Progenitor cell of endocrine pancreas (in vitro differentiated cells): Measurements from ENCODE around the gene ADAMTSL1. TPM values are rescaled to one million over a fixed set of nuclear protein-coding genes. Genes with fewer than 3 reads are reported as not detected.

Source experiments
- DNase-seq: peaks from one replicate; pipeline ENCODE4 v3.0.0; 2021; ENCODE audit warnings: low spot score; ENCODE audit not compliant: unreplicated experiment
- H3K27ac Mint-ChIP-seq: 2 replicates; pipeline ENCODE4 v1.8.0; 2021; ENCODE audit warnings: mild to moderate bottlenecking, moderate library complexity, mixed read lengths
- H3K27me3 Mint-ChIP-seq: 2 replicates; pipeline ENCODE4 v1.8.0; 2021; ENCODE audit warnings: mixed read lengths
- H3K36me3 Mint-ChIP-seq: 2 replicates; pipeline ENCODE4 v1.8.0; 2022; ENCODE audit warnings: mixed read lengths; ENCODE audit not compliant: insufficient read depth
- H3K4me1 Mint-ChIP-seq: 2 replicates; pipeline ENCODE4 v1.8.0; 2021; ENCODE audit warnings: low read depth, mixed read lengths
- H3K4me3 Mint-ChIP-seq: 2 replicates; pipeline ENCODE4 v1.8.0; 2021; ENCODE audit warnings: low read depth, mild to moderate bottlenecking, moderate library complexity, mixed read lengths
- H3K9me3 Mint-ChIP-seq: 2 replicates; pipeline ENCODE4 v1.8.0; 2021; ENCODE audit warnings: low read depth, mixed read lengths
- total RNA-seq: library from RNA; stranded (reverse); gene quantifications from 2 replicates; pipeline ENCODE4 v1.2.1, GENCODE V29; 2021
- TF ChIP-seq, protein P1 (sequence below): fragments of 200-600 bp; sonication (generic); IDR thresholded peaks from one replicate; pipeline ENCODE4 v1.5.0; 2021; ENCODE audit warnings: antibody characterized with exemption, mild to moderate bottlenecking; ENCODE audit not compliant: unreplicated experiment

Gene ADAMTSL1
- total RNA-seq, 1 donor from 2014 or later: 2.1 TPM

DNA sequence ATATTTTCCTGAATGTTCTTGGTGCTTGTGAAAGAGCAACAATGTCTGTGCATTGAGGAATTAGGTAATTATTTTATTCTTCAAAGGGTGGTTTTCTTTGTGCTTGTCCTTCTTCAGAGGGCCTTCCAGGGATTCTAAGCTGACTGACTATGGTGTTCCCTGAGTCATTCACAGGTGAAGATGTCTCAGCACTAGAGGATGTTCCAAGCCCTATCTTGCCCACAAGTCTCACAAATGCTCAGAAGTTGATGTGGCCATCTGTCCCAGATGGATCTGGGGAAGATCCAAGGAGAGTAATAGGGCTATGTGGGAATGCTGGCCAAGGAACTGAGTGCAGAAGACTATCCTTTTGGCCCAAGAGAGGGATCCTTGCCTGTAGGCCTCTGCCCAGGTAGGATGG is 120.9 kb downstream of the ADAMTSL1 start:
- TF ChIP-seq, protein P1, sequence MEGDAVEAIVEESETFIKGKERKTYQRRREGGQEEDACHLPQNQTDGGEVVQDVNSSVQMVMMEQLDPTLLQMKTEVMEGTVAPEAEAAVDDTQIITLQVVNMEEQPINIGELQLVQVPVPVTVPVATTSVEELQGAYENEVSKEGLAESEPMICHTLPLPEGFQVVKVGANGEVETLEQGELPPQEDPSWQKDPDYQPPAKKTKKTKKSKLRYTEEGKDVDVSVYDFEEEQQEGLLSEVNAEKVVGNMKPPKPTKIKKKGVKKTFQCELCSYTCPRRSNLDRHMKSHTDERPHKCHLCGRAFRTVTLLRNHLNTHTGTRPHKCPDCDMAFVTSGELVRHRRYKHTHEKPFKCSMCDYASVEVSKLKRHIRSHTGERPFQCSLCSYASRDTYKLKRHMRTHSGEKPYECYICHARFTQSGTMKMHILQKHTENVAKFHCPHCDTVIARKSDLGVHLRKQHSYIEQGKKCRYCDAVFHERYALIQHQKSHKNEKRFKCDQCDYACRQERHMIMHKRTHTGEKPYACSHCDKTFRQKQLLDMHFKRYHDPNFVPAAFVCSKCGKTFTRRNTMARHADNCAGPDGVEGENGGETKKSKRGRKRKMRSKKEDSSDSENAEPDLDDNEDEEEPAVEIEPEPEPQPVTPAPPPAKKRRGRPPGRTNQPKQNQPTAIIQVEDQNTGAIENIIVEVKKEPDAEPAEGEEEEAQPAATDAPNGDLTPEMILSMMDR: no peak
- peaks cover 27% of the 10 kb centered on the region for H3K9me3 Mint-ChIP-seq
- no peak overlapping the region for H3K4me3 Mint-ChIP-seq
- no peak overlapping the region for H3K27ac Mint-ChIP-seq
- no peaks in the 10 kb centered on the region for H3K27me3 Mint-ChIP-seq
- H3K4me1 Mint-ChIP-seq: peaks cover 3% of the 10 kb centered on the region
- no peak for DNase-seq
- no peaks in the 10 kb centered on the region for H3K36me3 Mint-ChIP-seq

DNA sequence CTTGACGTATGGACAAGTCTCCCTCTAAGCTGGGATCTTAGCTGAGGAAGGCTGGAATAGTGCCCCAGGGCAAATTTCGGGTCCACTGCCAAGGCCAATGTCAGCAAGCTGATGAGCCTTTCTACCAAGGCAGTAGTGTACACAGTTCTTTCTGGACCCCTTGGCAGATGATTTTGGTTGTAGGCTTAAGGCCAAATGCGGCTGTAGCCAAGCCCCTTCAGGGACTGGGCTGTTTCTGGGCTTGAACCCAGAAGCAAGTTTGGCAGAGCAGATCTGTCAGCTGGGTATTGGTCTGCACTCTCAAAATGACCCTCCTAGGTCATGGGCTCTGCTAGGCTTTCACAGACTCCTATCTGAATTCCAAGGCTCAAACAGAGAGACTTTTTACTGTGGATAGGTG is 121.6 kb downstream of the ADAMTSL1 start:
- TF ChIP-seq, protein P1: no peak
- DNase-seq: no peak
- H3K9me3 Mint-ChIP-seq: peaks cover 23% of the 10 kb centered on the region
- no peaks in the 10 kb centered on the region for H3K27me3 Mint-ChIP-seq
- H3K4me1 Mint-ChIP-seq: peaks cover 3% of the 10 kb centered on the region
- H3K27ac Mint-ChIP-seq: no peak overlapping the region
- H3K36me3 Mint-ChIP-seq: no peaks in the 10 kb centered on the region
- H3K4me3 Mint-ChIP-seq: no peak overlapping the region

DNA sequence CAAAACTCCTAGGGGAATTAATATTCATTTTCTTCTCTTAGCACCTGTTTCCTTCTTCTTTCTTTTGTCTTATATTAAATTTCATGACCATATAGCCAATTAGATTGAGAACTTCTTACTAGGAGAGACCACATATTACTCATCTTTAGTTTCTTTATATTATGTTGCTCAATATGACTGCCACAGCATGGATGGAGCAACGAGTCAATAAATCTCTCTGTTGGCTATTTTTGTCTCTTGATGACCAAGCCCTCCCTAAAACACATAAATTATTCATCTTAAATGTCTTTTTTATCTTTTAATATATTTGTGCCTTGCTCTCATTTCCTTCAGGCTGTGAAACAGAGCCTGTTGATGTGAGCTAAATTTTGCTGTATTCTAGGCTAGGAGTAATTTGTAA is 123.0 kb downstream of the ADAMTSL1 start:
- Mint-ChIP-seq H3K27ac (no peak overlapping the region), H3K9me3 (peaks cover 12% of the 10 kb centered on the region), H3K4me3 (no peak overlapping the region), H3K4me1 (peaks cover 3% of the 10 kb centered on the region), H3K36me3 (no peaks in the 10 kb centered on the region), H3K27me3 (no peaks in the 10 kb centered on the region)
- DNase-seq: no peak
- TF ChIP-seq, protein P1: no peak

DNA sequence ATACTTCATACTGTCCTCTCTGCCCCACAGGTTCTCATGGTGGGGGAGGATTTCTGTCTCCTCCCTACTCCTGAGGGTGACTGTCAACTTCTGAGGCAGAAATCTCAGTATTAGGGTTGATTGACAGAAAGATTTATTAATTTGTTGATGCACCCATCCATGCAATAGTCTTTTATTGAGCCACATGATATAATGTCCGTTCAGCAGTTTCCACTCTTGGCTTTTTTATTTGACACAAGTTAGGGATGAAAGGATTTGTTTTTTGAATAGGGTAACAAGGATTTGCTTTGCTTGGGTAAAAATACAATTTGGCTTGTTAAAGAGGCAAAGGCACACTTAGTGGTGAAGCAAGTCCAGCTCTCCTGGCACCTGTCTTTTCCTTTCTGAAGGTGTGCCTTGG is 125.0 kb downstream of the ADAMTSL1 start:
- no peak for DNase-seq
- TF ChIP-seq, protein P1: no peak
- no peaks in the 10 kb centered on the region for H3K36me3 Mint-ChIP-seq
- H3K9me3 Mint-ChIP-seq: peaks cover 10% of the 10 kb centered on the region
- H3K27ac Mint-ChIP-seq: no peak overlapping the region
- peaks cover 3% of the 10 kb centered on the region for H3K4me1 Mint-ChIP-seq
- no peak overlapping the region for H3K4me3 Mint-ChIP-seq
- no peaks in the 10 kb centered on the region for H3K27me3 Mint-ChIP-seq

DNA sequence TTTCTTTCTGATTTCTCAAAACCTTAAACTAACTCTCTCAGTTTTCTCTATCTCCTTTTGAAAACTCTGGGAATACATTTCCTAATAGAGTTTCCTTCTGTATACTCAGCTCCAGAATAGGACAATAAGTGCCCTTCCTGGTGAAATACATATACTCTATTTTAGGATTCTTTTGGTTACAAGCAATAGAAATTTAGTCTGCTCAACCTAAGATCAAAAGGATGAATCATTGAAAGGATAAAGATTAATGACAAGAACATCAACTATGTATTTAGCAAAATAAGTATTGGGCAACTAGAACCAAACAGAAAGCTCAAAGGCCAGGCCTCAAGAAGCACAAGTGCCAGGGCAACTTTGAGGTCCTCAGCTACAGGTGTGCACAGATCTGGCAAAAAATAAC is 127.1 kb downstream of the ADAMTSL1 start:
- Mint-ChIP-seq H3K4me3 (no peak overlapping the region), H3K27me3 (no peaks in the 10 kb centered on the region), H3K36me3 (no peaks in the 10 kb centered on the region), H3K4me1 (no peaks in the 10 kb centered on the region), H3K27ac (no peak overlapping the region), H3K9me3 (peaks cover 4% of the 10 kb centered on the region)
- TF ChIP-seq, protein P1: no peak
- no peak for DNase-seq

DNA sequence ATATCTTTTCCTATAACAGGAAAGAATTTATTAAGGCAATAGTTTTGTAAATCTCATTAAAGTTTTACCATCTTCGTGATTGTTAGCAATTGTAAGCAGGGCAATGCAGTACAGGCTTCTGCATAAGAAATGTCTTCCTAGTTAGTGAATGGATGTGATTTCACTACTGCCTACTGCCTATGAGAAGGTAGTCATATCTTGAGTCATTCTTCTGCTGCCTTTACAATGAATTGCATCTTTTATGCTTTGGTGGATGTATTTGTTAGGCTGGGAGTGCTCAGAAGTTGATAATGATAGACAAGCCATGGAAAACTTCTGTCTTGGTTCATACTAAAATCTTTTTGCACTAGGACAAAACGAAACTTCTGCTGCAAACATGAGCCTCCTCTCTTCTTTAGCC is 128.0 kb downstream of the ADAMTSL1 start:
- peaks cover 4% of the 10 kb centered on the region for H3K4me1 Mint-ChIP-seq
- H3K4me3 Mint-ChIP-seq: no peak overlapping the region
- H3K27me3 Mint-ChIP-seq: no peaks in the 10 kb centered on the region
- H3K9me3 Mint-ChIP-seq: peaks cover 4% of the 10 kb centered on the region
- H3K27ac Mint-ChIP-seq: no peak overlapping the region
- no peak for DNase-seq
- TF ChIP-seq, protein P1: no peak
- H3K36me3 Mint-ChIP-seq: no peaks in the 10 kb centered on the region
